Prostate gland (tissue), 2 donors: ENCODE measurements around the gene NDUFS6.

Experiments
- POLR2A ChIP-seq: fragments of 450-650 bp; IDR thresholded peaks from one replicate; pipeline ENCODE4 v1.6.1; 2016; ENCODE audit warnings: antibody characterized with exemption, mild to moderate bottlenecking
- POLR2AphosphoS5 ChIP-seq: sonication (generic); formaldehyde crosslinking; IDR thresholded peaks from one replicate; pipeline ENCODE4 v1.6.1; 2017; ENCODE audit warnings: antibody characterized with exemption
- TF ChIP-seq, protein P1 (sequence below), 4 experiments: fragments of 200-600 bp in 2 of 4; fragments of 450-650 bp in 2 of 4; sonication (generic) in 2 of 4; IDR thresholded peaks; 1 replicate in 3 of 4; 2 replicates in 1 of 4; pipeline ENCODE4 v1.5.1; 2016 to 2019; ENCODE audit warnings: antibody characterized with exemption in 4 of 4, mild to moderate bottlenecking in 2 of 4, moderate library complexity in 2 of 4

- no peak for TF ChIP-seq POLR2AphosphoS5
- TF ChIP-seq, protein P1, sequence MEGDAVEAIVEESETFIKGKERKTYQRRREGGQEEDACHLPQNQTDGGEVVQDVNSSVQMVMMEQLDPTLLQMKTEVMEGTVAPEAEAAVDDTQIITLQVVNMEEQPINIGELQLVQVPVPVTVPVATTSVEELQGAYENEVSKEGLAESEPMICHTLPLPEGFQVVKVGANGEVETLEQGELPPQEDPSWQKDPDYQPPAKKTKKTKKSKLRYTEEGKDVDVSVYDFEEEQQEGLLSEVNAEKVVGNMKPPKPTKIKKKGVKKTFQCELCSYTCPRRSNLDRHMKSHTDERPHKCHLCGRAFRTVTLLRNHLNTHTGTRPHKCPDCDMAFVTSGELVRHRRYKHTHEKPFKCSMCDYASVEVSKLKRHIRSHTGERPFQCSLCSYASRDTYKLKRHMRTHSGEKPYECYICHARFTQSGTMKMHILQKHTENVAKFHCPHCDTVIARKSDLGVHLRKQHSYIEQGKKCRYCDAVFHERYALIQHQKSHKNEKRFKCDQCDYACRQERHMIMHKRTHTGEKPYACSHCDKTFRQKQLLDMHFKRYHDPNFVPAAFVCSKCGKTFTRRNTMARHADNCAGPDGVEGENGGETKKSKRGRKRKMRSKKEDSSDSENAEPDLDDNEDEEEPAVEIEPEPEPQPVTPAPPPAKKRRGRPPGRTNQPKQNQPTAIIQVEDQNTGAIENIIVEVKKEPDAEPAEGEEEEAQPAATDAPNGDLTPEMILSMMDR (IDR thresholded peaks at IDR 0.05) = no peak
- TF ChIP-seq POLR2A = no peak
Measured at GRCh38 chr5:1787472-1788047, 13.6 kb upstream of the NDUFS6 start.
